SK-N-SH treated with all-trans-retinoic acid at 6 μM for 48 hours (cell line): ENCODE results near the gene MYBL2.
"Not testable (repeated sequence)": the region's sequence is repeated elsewhere in the genome, so short reads cannot be mapped to it uniquely, and the experiment has no call there.

Experiments used
- ATAC-seq: fragments of 200-7000 bp; cut with Tn5 transposase; 3 replicates; pipeline ENCODE4 v1.9.1; 2020; ENCODE audit warnings: mild to moderate bottlenecking, moderate library complexity
- ARNTL ChIP-seq: fragments of 450-650 bp; formaldehyde crosslinking; IDR thresholded peaks from 2 replicates; pipeline ENCODE4 v1.5.0; 2020; ENCODE audit warnings: low read depth, mild to moderate bottlenecking, moderate library complexity, borderline replicate concordance
- BACH2 ChIP-seq: fragments of 250-450 bp; sonication (Bioruptor Pico); IDR thresholded peaks from 2 replicates; pipeline ENCODE4 v1.9.0; 2021; ENCODE audit warnings: mild to moderate bottlenecking, borderline replicate concordance
- CSDC2 ChIP-seq: fragments of 250-450 bp; sonication (Bioruptor Pico); IDR thresholded peaks from 2 replicates; pipeline ENCODE4 v1.5.0; 2020; ENCODE audit warnings: mild to moderate bottlenecking, moderate library complexity
- ESRRG ChIP-seq: fragments of 250-450 bp; sonication (Bioruptor Pico); IDR thresholded peaks from 2 replicates; pipeline ENCODE4 v1.6.1; 2021; ENCODE audit warnings: mild to moderate bottlenecking
- GLIS3 ChIP-seq: fragments of 250-450 bp; sonication (Bioruptor Pico); IDR thresholded peaks from 2 replicates; pipeline ENCODE4 v1.5.0; 2020; ENCODE audit warnings: mild to moderate bottlenecking, moderate library complexity
- ISL1 ChIP-seq: fragments of 250-450 bp; sonication (Bioruptor Pico); IDR thresholded peaks from 2 replicates; pipeline ENCODE4 v2.1.2; 2022; ENCODE audit warnings: mild to moderate bottlenecking, moderate library complexity
- OSR1 ChIP-seq: fragments of 250-450 bp; sonication (Bioruptor Pico); IDR thresholded peaks from 2 replicates; pipeline ENCODE4 v1.8.0; 2022; ENCODE audit warnings: moderate library complexity, mild to moderate bottlenecking, inconsistent platforms
- PPARA ChIP-seq: fragments of 250-450 bp; sonication (Bioruptor Pico); IDR thresholded peaks from 2 replicates; pipeline ENCODE4 v1.5.0; 2020; ENCODE audit warnings: mild to moderate bottlenecking, borderline replicate concordance
- RARB ChIP-seq: fragments of 250-450 bp; sonication (Bioruptor Pico); IDR thresholded peaks from 2 replicates; pipeline ENCODE4 v1.8.0; 2021; ENCODE audit warnings: mild to moderate bottlenecking, moderate library complexity
- SNAI2 ChIP-seq: fragments of 250-450 bp; sonication (Bioruptor Pico); IDR thresholded peaks from 2 replicates; pipeline ENCODE4 v1.5.0; 2020; ENCODE audit warnings: mild to moderate bottlenecking, moderate library complexity
- TCF4 ChIP-seq: fragments of 250-450 bp; sonication (Bioruptor Pico); IDR thresholded peaks from 2 replicates; pipeline ENCODE4 v1.8.0; 2021; ENCODE audit warnings: mild to moderate bottlenecking, moderate library complexity, borderline replicate concordance
- TOX ChIP-seq: fragments of 250-450 bp; sonication (Bioruptor Pico); IDR thresholded peaks from 2 replicates; pipeline ENCODE4 v1.8.0; 2021; ENCODE audit warnings: mild to moderate bottlenecking, moderate library complexity, borderline replicate concordance
- ZC3H10 ChIP-seq: fragments of 250-450 bp; sonication (Bioruptor Pico); IDR thresholded peaks from 2 replicates; pipeline ENCODE4 v1.5.1; 2021; ENCODE audit warnings: mild to moderate bottlenecking, moderate library complexity
- ZFP3 ChIP-seq: fragments of 250-450 bp; sonication (Bioruptor Pico); IDR thresholded peaks from 2 replicates; pipeline ENCODE4 v1.5.0; 2020; ENCODE audit warnings: mild to moderate bottlenecking, moderate library complexity
- ZFP30 ChIP-seq: fragments of 450-650 bp; formaldehyde crosslinking; IDR thresholded peaks from 2 replicates; pipeline ENCODE4 v1.5.0; 2022; ENCODE audit warnings: mild to moderate bottlenecking, moderate library complexity
- ZNF565 ChIP-seq: fragments of 450-650 bp; formaldehyde crosslinking; conservative IDR thresholded peaks from 2 replicates; pipeline ENCODE4 v1.5.0; 2020; ENCODE audit warnings: low read depth, mild to moderate bottlenecking, moderate library complexity
- ZNF70 ChIP-seq: fragments of 450-650 bp; formaldehyde crosslinking; IDR thresholded peaks from 2 replicates; pipeline ENCODE4 v1.5.0; 2020; ENCODE audit warnings: mild to moderate bottlenecking, moderate library complexity
- ZNF8 ChIP-seq: fragments of 450-650 bp; formaldehyde crosslinking; IDR thresholded peaks from 2 replicates; pipeline ENCODE4 v1.5.0; 2020; ENCODE audit warnings: mild to moderate bottlenecking, moderate library complexity
- TF ChIP-seq, protein P1 (sequence below): fragments of 250-450 bp; sonication (Bioruptor Pico); IDR thresholded peaks from 2 replicates; pipeline ENCODE4 v1.5.1; 2021; ENCODE audit warnings: mild to moderate bottlenecking, moderate library complexity
- TF ChIP-seq, protein P2 (sequence below): fragments of 250-450 bp; sonication (Bioruptor Pico); IDR thresholded peaks from 2 replicates; pipeline ENCODE4 v1.5.1; 2020; ENCODE audit warnings: low read depth, mild to moderate bottlenecking, moderate library complexity
- TF ChIP-seq, protein P3 (sequence below): fragments of 250-450 bp; sonication (Bioruptor Pico); IDR thresholded peaks from 2 replicates; pipeline ENCODE4 v1.8.0; 2021; ENCODE audit warnings: low read depth, mild to moderate bottlenecking, moderate library complexity, borderline replicate concordance
- TF ChIP-seq, protein P4 (sequence below): fragments of 250-450 bp; sonication (Bioruptor Pico); IDR thresholded peaks from 2 replicates; pipeline ENCODE4 v1.5.0; 2020; ENCODE audit warnings: mild to moderate bottlenecking, moderate library complexity

Gene MYBL2

DNA sequence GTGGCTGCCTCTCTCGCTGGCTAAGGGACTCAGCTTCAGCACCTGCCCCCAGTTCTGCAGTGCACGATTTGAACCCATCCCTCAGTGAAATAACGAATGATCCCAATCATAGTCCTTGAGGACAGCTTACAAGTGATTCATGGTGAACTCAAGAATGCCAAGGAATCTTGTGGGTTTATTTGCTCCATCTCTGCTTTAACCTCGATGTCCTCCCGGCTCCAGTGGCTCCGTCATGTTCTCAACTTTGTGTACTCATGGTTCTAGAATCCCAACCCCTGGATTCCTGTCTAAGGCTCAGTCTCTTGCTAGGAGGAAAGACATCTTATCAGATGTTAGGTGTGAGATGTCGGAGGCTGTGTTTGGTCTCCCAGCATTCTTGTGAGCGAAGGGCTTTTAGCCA lies 88.9 kb downstream of the MYBL2 start:
- TF ChIP-seq, protein P1, sequence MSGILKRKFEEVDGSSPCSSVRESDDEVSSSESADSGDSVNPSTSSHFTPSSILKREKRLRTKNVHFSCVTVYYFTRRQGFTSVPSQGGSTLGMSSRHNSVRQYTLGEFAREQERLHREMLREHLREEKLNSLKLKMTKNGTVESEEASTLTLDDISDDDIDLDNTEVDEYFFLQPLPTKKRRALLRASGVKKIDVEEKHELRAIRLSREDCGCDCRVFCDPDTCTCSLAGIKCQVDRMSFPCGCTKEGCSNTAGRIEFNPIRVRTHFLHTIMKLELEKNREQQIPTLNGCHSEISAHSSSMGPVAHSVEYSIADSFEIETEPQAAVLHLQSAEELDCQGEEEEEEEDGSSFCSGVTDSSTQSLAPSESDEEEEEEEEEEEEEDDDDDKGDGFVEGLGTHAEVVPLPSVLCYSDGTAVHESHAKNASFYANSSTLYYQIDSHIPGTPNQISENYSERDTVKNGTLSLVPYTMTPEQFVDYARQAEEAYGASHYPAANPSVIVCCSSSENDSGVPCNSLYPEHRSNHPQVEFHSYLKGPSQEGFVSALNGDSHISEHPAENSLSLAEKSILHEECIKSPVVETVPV (CRISPR knock-in tag), result no peak
- TF ChIP-seq ARNTL (CRISPR knock-in tag), result no peak
- no peak for TF ChIP-seq RARB (CRISPR knock-in tag)
- no peak for TF ChIP-seq ZNF8 (CRISPR knock-in tag)
- TF ChIP-seq, protein P2, sequence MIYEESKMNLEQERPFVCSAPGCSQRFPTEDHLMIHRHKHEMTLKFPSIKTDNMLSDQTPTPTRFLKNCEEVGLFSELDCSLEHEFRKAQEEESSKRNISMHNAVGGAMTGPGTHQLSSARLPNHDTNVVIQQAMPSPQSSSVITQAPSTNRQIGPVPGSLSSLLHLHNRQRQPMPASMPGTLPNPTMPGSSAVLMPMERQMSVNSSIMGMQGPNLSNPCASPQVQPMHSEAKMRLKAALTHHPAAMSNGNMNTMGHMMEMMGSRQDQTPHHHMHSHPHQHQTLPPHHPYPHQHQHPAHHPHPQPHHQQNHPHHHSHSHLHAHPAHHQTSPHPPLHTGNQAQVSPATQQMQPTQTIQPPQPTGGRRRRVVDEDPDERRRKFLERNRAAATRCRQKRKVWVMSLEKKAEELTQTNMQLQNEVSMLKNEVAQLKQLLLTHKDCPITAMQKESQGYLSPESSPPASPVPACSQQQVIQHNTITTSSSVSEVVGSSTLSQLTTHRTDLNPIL (CRISPR knock-in tag), result no peak
- no peak for TF ChIP-seq ZFP3 (CRISPR knock-in tag)
- no peak for TF ChIP-seq SNAI2 (CRISPR knock-in tag)
- TF ChIP-seq PPARA (CRISPR knock-in tag), result no peak
- no peak for TF ChIP-seq ZC3H10 (CRISPR knock-in tag)
- no peak for TF ChIP-seq GLIS3 (CRISPR knock-in tag)
- no peak for TF ChIP-seq TCF4
- TF ChIP-seq ISL1 (CRISPR knock-in tag), result no peak
- no peak; the same call in 2 of the 3 replicates for ATAC-seq

DNA sequence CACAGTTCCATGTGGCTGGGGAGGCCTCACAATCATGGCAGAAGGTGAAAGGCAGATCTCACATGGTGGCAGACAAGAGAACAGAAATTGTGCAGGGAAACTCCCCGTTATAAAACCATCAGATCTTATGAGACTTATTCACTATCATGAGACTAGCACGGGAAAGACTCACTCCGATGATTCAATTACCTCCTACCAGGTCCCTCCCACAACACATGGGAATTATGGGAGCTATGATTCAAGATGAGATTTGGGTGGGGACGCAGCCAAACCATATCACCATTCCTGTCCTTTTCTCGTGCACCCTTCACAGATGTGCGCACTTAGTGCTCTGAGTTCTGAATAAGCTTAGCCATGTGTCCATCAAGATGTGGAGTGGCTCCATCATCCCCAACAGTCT lies 91.0 kb downstream of the MYBL2 start:
- not testable (repeated sequence) for ATAC-seq

DNA sequence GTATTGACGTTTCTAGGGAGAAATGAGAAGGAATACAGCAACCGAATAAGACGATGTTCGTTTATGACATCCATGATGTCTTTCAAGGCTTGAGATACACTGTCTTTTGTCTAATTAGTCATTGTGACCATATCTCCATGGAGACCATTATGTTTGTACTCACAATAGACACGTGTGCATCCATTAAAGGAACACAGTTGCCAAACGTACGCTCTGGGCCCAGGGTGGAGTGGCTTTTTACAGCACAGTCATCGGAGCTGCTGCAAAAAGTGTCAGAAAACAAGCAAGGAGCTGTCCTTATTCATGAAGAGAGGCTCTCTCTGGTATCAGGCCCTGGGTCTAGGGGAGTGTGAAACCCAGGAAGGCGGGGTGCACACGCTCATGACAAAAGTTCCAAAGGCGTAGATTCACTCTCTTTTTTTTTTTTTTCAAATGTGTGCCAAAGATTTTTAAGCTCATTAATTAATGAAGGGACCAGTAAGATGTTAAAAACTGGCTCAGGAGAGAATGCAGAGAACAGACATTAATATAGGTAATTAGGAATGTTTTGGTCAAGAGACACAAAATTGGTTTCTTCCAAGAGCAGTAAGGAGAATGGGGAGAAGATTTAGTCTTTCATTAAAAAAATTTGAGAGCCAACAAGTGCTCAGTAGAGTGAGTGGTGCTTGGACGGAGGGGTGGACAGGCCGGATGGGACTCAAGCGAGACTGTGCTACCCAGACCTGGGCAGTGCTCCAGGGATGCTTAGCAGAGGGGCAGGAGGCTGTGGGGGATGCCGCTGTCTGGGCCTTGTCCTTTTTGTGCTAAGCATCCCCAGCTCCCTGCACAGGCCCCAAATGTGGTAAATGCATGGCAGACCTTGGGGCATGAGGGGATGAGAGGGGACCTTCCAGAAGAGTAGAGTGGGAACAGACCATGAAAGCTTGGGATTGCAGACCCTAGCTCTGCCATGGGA lies 94.7 kb downstream of the MYBL2 start:
- no peak for ATAC-seq
- TF ChIP-seq, protein P2 (CRISPR knock-in tag), result no peak
- TF ChIP-seq OSR1 (CRISPR knock-in tag) (no peak), ESRRG (CRISPR knock-in tag) (no peak), ZC3H10 (CRISPR knock-in tag) (no peak), GLIS3 (CRISPR knock-in tag) (no peak), ZFP3 (CRISPR knock-in tag) (no peak), ZNF565 (CRISPR knock-in tag) (no peak), BACH2 (no peak), ZFP30 (CRISPR knock-in tag) (no peak)
- TF ChIP-seq, protein P3, sequence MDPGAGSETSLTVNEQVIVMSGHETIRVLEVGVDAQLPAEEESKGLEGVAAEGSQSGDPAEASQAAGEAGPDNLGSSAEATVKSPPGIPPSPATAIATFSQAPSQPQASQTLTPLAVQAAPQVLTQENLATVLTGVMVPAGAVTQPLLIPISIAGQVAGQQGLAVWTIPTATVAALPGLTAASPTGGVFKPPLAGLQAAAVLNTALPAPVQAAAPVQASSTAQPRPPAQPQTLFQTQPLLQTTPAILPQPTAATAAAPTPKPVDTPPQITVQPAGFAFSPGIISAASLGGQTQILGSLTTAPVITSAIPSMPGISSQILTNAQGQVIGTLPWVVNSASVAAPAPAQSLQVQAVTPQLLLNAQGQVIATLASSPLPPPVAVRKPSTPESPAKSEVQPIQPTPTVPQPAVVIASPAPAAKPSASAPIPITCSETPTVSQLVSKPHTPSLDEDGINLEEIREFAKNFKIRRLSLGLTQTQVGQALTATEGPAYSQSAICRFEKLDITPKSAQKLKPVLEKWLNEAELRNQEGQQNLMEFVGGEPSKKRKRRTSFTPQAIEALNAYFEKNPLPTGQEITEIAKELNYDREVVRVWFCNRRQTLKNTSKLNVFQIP (CRISPR knock-in tag), result no peak

DNA sequence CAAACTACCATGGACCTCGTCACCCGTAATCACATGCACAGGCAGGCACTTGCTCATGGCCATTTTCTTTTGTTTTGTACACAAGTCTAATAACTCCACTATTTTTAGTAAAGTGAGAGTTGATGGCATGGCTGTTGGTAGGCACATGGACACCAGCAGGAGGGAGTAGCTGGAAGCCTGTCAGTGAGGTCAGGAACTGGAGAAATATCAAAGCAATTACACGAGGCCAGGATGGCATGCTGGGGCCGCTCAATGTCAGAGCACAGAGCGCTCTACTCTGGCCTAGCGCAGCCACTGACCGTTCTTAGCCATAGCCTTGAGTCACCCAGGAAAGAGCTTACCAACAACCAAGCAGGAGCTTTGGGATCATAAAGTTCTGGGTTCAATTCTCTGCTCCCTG lies 96.0 kb downstream of the MYBL2 start:
- ATAC-seq, result no peak
- TF ChIP-seq BACH2, result no peak
- no peak for TF ChIP-seq ARNTL (CRISPR knock-in tag)
- no peak for TF ChIP-seq CSDC2 (CRISPR knock-in tag)
- TF ChIP-seq TCF4, result no peak
- no peak for TF ChIP-seq ZNF565 (CRISPR knock-in tag)
- no peak for TF ChIP-seq ZFP30 (CRISPR knock-in tag)
- TF ChIP-seq ZFP3 (CRISPR knock-in tag), result no peak
- TF ChIP-seq RARB (CRISPR knock-in tag), result no peak
- TF ChIP-seq SNAI2 (CRISPR knock-in tag), result no peak
- no peak for TF ChIP-seq ESRRG (CRISPR knock-in tag)
- TF ChIP-seq ISL1 (CRISPR knock-in tag), result no peak
- TF ChIP-seq TOX, result no peak
- TF ChIP-seq ZNF70 (CRISPR knock-in tag), result no peak
- TF ChIP-seq ZC3H10 (CRISPR knock-in tag), result no peak
- no peak for TF ChIP-seq OSR1 (CRISPR knock-in tag)
- TF ChIP-seq, protein P4, sequence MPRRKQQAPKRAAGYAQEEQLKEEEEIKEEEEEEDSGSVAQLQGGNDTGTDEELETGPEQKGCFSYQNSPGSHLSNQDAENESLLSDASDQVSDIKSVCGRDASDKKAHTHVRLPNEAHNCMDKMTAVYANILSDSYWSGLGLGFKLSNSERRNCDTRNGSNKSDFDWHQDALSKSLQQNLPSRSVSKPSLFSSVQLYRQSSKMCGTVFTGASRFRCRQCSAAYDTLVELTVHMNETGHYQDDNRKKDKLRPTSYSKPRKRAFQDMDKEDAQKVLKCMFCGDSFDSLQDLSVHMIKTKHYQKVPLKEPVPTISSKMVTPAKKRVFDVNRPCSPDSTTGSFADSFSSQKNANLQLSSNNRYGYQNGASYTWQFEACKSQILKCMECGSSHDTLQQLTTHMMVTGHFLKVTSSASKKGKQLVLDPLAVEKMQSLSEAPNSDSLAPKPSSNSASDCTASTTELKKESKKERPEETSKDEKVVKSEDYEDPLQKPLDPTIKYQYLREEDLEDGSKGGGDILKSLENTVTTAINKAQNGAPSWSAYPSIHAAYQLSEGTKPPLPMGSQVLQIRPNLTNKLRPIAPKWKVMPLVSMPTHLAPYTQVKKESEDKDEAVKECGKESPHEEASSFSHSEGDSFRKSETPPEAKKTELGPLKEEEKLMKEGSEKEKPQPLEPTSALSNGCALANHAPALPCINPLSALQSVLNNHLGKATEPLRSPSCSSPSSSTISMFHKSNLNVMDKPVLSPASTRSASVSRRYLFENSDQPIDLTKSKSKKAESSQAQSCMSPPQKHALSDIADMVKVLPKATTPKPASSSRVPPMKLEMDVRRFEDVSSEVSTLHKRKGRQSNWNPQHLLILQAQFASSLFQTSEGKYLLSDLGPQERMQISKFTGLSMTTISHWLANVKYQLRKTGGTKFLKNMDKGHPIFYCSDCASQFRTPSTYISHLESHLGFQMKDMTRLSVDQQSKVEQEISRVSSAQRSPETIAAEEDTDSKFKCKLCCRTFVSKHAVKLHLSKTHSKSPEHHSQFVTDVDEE (CRISPR knock-in tag), result no peak
- TF ChIP-seq, protein P1 (CRISPR knock-in tag), result no peak
- TF ChIP-seq, protein P3 (CRISPR knock-in tag), result no peak
